ENCODE measurements around the gene SLC35F1. TPM values are rescaled to one million over a fixed set of nuclear protein-coding genes. Genes with fewer than 3 reads are reported as not detected.

Gene SLC35F1
- polyA plus RNA-seq, 3 donors from 2014 or later = not detected

GRCh38 chr6:118269659-118270058 lies 362.6 kb downstream of the SLC35F1 start:
- no peak for DNase-seq
- Mint-ChIP-seq H3K36me3 (no peaks in the 10 kb centered on the region), H3K9me3 (no peaks in the 10 kb centered on the region), H3K4me1 (no peaks in the 10 kb centered on the region), H3K27ac (no peak overlapping the region), H3K4me3 (no peak overlapping the region), H3K27me3 (ENCODE audit: low read depth in 3 of 3) (peaks cover 2 to 11% (median 3%) of the 10 kb centered on the region in 3 donors)

DNA sequence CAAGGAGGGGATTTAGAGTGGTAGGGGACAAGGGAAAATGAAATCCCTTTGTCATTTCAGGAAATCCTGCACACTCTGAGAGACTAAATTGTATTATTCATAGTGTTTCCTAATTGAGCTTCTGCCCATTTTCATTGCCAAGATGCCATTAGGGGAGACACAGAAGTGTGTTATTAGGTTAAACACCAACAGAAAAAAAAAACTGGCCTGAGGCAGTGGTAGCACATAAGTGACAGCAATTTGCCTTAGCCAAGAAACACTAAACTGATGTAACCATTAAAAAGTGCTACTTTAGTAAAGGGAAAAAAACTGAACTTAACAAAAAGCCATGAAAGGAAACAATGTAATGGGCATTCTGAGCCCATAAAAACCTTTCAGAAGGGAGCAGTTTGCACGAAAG lies 370.6 kb downstream of the SLC35F1 start:
- no peak overlapping the region for H3K4me3 Mint-ChIP-seq
- no peaks in the 10 kb centered on the region for H3K4me1 Mint-ChIP-seq
- H3K27me3 Mint-ChIP-seq (ENCODE audit: low read depth in 3 of 3) = peaks cover 2 to 10% (median 7%) of the 10 kb centered on the region in 3 donors
- H3K27ac Mint-ChIP-seq = no peak overlapping the region
- DNase-seq = no peak
- H3K36me3 Mint-ChIP-seq = no peaks in the 10 kb centered on the region
- H3K9me3 Mint-ChIP-seq = no peaks in the 10 kb centered on the region

GRCh38 chr6:118280210-118280609 lies 373.1 kb downstream of the SLC35F1 start:
- no peaks in the 10 kb centered on the region for H3K4me1 Mint-ChIP-seq
- H3K27ac Mint-ChIP-seq = no peak overlapping the region
- no peaks in the 10 kb centered on the region for H3K36me3 Mint-ChIP-seq
- no peak for DNase-seq
- no peaks in the 10 kb centered on the region for H3K9me3 Mint-ChIP-seq
- peaks cover 2 to 11% (median 3%) of the 10 kb centered on the region in 3 donors for H3K27me3 Mint-ChIP-seq (ENCODE audit: low read depth in 3 of 3)
- H3K4me3 Mint-ChIP-seq = no peak overlapping the region

DNA sequence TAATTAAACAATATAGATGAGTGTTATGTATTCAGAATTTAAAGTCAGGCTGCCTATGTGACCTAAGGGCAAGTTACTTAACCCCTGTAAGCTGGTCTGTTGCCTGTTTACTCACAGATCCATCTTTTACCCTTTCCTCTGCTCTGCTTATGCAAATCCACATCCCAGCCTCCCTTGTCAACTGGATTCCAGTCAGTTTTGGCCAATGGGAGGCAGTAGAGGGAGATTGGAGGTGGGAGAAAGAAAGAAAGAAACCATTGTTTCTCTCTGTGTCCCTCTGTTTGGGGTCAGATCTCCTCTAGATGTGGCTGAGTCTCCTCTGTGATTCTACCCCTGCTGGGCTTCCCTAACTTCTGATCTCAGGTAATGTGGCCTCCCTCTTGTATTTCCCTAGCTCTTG lies 374.2 kb downstream of the SLC35F1 start:
- H3K27ac Mint-ChIP-seq = no peak overlapping the region
- no peaks in the 10 kb centered on the region for H3K36me3 Mint-ChIP-seq
- DNase-seq = no peak
- H3K9me3 Mint-ChIP-seq = no peaks in the 10 kb centered on the region
- H3K27me3 Mint-ChIP-seq (ENCODE audit: low read depth in 3 of 3) = peaks cover 0 to 10% (median 5%) of the 10 kb centered on the region in 3 donors
- no peaks in the 10 kb centered on the region for H3K4me1 Mint-ChIP-seq
- H3K4me3 Mint-ChIP-seq = no peak overlapping the region

GRCh38 chr6:118283766-118284165 lies 376.7 kb downstream of the SLC35F1 start:
- Mint-ChIP-seq H3K27me3 (ENCODE audit: low read depth in 3 of 3) (peaks cover 2 to 10% (median 7%) of the 10 kb centered on the region in 3 donors), H3K4me3 (no peak overlapping the region), H3K27ac (no peak overlapping the region), H3K4me1 (no peaks in the 10 kb centered on the region), H3K9me3 (no peaks in the 10 kb centered on the region), H3K36me3 (no peaks in the 10 kb centered on the region)
- peak; percentile 23 to 49 (median 35) for DNase-seq

GRCh38 chr6:118284736-118285360 lies 377.8 kb downstream of the SLC35F1 start:
- DNase-seq = no peak
- Mint-ChIP-seq H3K36me3 (no peaks in the 10 kb centered on the region), H3K27ac (no peak overlapping the region)

DNA sequence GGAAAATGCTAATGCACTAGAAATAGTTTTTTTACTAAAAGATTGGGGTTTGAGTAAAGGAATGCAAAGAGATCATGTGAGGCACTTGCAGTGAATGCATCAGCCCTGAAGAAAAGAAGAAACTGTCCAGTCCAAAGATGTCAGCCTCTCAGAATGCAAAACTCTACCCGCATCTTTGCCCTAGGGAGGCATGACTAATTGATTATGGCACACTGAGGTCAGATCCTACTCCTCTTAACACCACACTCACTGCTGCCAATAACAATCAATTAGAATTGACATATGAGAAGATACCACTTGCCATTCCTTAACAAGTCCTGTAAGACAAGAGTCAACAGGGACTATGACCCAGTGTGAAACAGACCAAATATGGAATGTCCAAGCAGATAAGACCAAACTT lies 378.7 kb downstream of the SLC35F1 start:
- DNase-seq = no peak
- H3K4me3 Mint-ChIP-seq = no peak overlapping the region
- no peaks in the 10 kb centered on the region for H3K36me3 Mint-ChIP-seq
- H3K4me1 Mint-ChIP-seq = no peaks in the 10 kb centered on the region
- H3K9me3 Mint-ChIP-seq = no peaks in the 10 kb centered on the region
- peaks cover 3 to 10% (median 7%) of the 10 kb centered on the region in 3 donors for H3K27me3 Mint-ChIP-seq (ENCODE audit: low read depth in 3 of 3)
- H3K27ac Mint-ChIP-seq = no peak overlapping the region

More at GRCh38 chr6:118284736-118285360, 377.8 kb downstream of the SLC35F1 start:
- H3K9me3 Mint-ChIP-seq = no peaks in the 10 kb centered on the region
- H3K4me1 Mint-ChIP-seq = no peaks in the 10 kb centered on the region
- H3K4me3 Mint-ChIP-seq = no peak overlapping the region
- H3K27me3 Mint-ChIP-seq (ENCODE audit: low read depth in 3 of 3) = peaks cover 3 to 10% (median 7%) of the 10 kb centered on the region in 3 donors

DNA sequence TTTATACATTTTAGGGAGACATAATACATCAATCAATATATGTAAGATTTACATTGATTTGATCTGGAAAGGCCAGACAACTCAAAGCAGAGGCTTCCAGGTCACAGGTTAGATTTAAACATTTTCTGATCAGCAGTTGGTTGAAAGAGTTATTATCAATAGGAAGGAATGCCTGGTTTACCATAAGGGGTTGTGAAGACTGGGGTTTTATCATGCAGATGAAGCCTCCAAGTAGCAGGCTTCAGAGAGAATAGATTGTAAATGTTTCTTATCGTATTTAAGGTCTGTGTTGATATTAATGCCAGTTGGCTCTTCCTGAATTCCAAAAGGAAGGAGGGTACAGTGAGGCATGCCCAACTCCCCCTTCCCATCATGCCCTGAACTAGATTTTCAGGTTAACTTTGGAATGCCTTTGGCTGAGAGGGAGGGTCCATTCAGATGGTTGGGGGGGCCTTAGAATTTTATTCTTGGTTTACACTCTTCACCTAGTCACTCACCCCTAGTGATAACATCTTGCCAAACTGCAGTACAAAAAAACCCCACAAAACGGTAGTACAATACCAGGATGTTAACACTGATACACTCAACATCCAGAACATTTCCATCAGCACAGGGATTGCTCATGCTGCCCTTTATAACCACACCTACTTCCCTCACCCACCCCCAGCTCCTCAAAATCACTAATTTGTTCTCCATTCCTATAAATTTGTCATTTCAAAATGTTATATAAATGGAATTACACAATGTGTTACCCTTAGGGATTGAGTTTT lies 381.5 kb downstream of the SLC35F1 start:
- DNase-seq = no peak
- Mint-ChIP-seq H3K4me1 (no peaks in the 10 kb centered on the region), H3K9me3 (no peaks in the 10 kb centered on the region), H3K27ac (no peak overlapping the region), H3K36me3 (no peaks in the 10 kb centered on the region), H3K4me3 (no peak overlapping the region), H3K27me3 (ENCODE audit: low read depth in 3 of 3) (peaks cover 2 to 7% (median 5%) of the 10 kb centered on the region in 3 donors)

DNA sequence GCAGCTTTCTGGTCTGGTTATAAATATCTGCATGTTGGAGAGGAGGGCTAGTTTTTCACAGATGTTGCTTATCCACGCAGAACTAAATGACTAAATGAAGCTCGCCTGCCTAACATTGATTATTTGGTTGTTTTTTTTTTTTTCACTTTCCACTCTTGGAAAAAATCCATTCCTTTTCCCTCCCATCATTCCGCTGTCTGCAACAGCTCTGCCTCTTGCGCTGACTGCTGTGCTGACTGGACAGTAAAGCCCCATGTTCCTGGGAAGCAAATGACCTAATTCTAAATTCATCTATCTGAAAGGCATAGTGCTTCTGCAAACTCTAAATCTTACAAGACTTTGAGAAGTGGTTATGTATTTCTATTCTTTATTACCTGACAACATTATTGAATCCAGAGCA lies 385.5 kb downstream of the SLC35F1 start:
- Mint-ChIP-seq H3K4me3 (no peak overlapping the region), H3K27me3 (ENCODE audit: low read depth in 3 of 3) (peaks cover 3 to 10% (median 4%) of the 10 kb centered on the region in 3 donors)
- DNase-seq = no peak

DNA sequence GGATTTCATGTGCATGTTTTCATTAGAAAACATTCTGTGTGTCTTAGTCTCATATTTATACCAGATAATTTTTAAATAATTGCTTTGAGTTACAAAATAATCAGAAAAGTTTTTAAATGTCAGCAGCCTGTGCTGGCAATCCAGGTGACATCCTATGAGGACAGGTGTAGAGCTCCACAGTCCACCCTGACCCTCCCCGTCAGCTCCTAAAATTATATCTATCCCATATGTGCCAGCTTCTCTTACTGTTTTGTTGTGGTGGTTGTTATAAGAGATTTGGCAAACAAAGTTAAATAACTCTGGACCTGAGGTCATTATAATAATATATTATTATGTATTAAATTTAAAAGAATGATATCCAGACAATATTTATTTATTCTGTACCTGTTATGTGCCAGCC lies 387.8 kb downstream of the SLC35F1 start:
- Mint-ChIP-seq H3K27ac (no peak overlapping the region), H3K9me3 (no peaks in the 10 kb centered on the region), H3K36me3 (no peaks in the 10 kb centered on the region), H3K27me3 (ENCODE audit: low read depth in 3 of 3) (peaks cover 2 to 8% (median 7%) of the 10 kb centered on the region in 3 donors), H3K4me3 (no peak overlapping the region), H3K4me1 (no peaks in the 10 kb centered on the region)
- no peak for DNase-seq

More for the DNA sequence above, 385.5 kb downstream of the SLC35F1 start:
- Mint-ChIP-seq H3K27ac (no peak overlapping the region), H3K36me3 (no peaks in the 10 kb centered on the region), H3K4me1 (no peaks in the 10 kb centered on the region), H3K9me3 (no peaks in the 10 kb centered on the region)

- no peak overlapping the region for H3K4me3 Mint-ChIP-seq
- peaks cover 2 to 8% (median 7%) of the 10 kb centered on the region in 3 donors for H3K27me3 Mint-ChIP-seq (ENCODE audit: low read depth in 3 of 3)
- H3K4me1 Mint-ChIP-seq = no peaks in the 10 kb centered on the region
- no peak for DNase-seq
- H3K9me3 Mint-ChIP-seq = no peaks in the 10 kb centered on the region
- H3K27ac Mint-ChIP-seq = no peak overlapping the region
- H3K36me3 Mint-ChIP-seq = no peaks in the 10 kb centered on the region
These were observed 388.3 kb downstream of the SLC35F1 start for GRCh38 chr6:118295336-118295735.

DNA sequence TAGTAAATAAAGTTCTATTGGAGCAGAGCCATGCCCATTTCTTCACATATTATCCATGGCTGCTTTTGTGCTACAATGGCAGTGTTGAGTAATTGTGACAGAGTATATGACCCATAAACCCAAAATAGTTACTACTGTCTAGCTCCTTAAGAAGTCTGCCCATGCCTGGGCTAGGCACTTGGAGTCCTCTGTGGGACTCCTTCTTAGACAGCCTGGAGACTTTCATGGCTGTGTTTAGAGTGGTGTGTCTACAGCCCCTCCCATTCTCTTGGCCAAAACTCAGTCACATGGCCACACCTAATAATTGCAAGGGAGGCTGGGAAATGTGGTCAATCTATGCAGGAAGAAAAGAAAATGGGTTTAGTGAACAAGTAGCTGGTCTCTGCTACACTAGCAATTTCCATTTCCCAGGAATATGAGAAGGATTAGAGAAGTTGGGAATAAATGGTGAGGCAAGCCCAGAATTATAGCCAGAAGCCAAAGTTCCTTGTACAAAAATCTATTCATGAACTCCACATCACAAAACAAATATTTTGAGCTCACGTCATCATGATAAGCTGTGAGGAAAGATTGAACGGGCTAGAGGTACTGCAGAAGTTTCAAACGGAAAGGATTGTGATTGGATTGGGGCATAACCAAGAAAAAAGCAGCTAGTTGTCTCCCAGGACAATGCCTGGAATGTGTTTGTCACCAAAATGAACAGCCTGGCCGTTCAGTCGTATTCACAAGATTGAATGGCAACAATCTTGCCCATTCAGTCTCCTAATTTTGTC lies 389.3 kb downstream of the SLC35F1 start:
- Mint-ChIP-seq H3K27ac (no peak overlapping the region), H3K36me3 (no peaks in the 10 kb centered on the region), H3K4me3 (no peak overlapping the region), H3K4me1 (no peaks in the 10 kb centered on the region), H3K27me3 (ENCODE audit: low read depth in 3 of 3) (peaks cover 2 to 8% (median 7%) of the 10 kb centered on the region in 3 donors), H3K9me3 (no peaks in the 10 kb centered on the region)
- DNase-seq = no peak

- Mint-ChIP-seq H3K4me3 (no peak overlapping the region), H3K4me1 (no peaks in the 10 kb centered on the region), H3K36me3 (no peaks in the 10 kb centered on the region), H3K27ac (no peak overlapping the region), H3K9me3 (no peaks in the 10 kb centered on the region), H3K27me3 (ENCODE audit: low read depth in 3 of 3) (peaks cover 0 to 8% (median 6%) of the 10 kb centered on the region in 3 donors)
- DNase-seq = no peak
These were observed 390.8 kb downstream of the SLC35F1 start for GRCh38 chr6:118297821-118298220.

Measured in immature natural killer cell (primary cell).